Endothelial cell of umbilical vein (primary cell): ENCODE data around the gene RPS6KB1. TPM values are rescaled to one million over a fixed set of nuclear protein-coding genes. Genes with fewer than 3 reads are reported as not detected.

Source experiments
- BruUV-seq: library from RNA; stranded (reverse); fragments of 400-500 nt; replicated peaks from 2 replicates; lab custom pipeline; 2021; lab: Mats Ljungman, UMichigan
- CTCF ChIA-PET: fragments of 300-600, 350-600 bp; sonication (Branson Sonifier 250); formaldehyde crosslinking; loops from one replicate; lab custom pipeline; 2021; ENCODE audit warnings: antibody characterized with exemption, inconsistent platforms; lab: Charles Lee
- POLR2A ChIA-PET: fragments of 300-600, 350-600 bp; sonication (Branson Sonifier 250); formaldehyde crosslinking; loops from one replicate; lab custom pipeline; 2021; ENCODE audit warnings: antibody characterized with exemption, inconsistent platforms; lab: Charles Lee
- DNase-seq: peaks from one replicate; pipeline ENCODE4 v3.0.0-alpha.2; 2011; ENCODE audit warnings: low read depth, low spot score
- FAIRE-seq: peaks from 2 replicates; lab custom pipeline; 2011; peaks lifted over from hg19 to GRCh38; lab: Jason Lieb, UNC
- H2AFZ ChIP-seq: 2 replicates; pipeline ENCODE4 v1.6.0; 2012; ENCODE audit warnings: low read depth, low read length, control low read depth, inconsistent platforms
- H3K27ac ChIP-seq: 2 replicates; pipeline ENCODE4 v1.5.1; 2011; ENCODE audit warnings: low read depth, mild to moderate bottlenecking, control low read depth, low read length, moderate library complexity; ENCODE audit not compliant: insufficient read depth
- H3K27me3 ChIP-seq, 2 experiments: 2 replicates each; pipeline versions ENCODE4 v1.6.0 to v1.6.1; 2011; ENCODE audit warnings: low read length in 2 of 2, mixed read lengths in 1 of 2; ENCODE audit not compliant: control insufficient read depth in 2 of 2, insufficient read depth in 2 of 2
- H3K36me3 ChIP-seq, 2 experiments: 2 replicates in 1 of 2; 3 replicates in 1 of 2; pipeline ENCODE4 v1.5.1; 2011; ENCODE audit warnings: low read length in 2 of 2, mild to moderate bottlenecking in 1 of 2, moderate library complexity in 1 of 2; ENCODE audit not compliant: control insufficient read depth in 2 of 2, insufficient read depth in 2 of 2; ENCODE audit errors: extremely low read depth in 1 of 2
- H3K4me1 ChIP-seq: 3 replicates; pipeline ENCODE4 v1.5.1; 2011; ENCODE audit warnings: mild to moderate bottlenecking, low read length; ENCODE audit not compliant: control insufficient read depth, insufficient read depth; ENCODE audit errors: extremely low read depth
- H3K4me2 ChIP-seq: 2 replicates; pipeline ENCODE4 v1.6.1; 2011; ENCODE audit warnings: low read length, control low read depth, mixed read lengths; ENCODE audit not compliant: insufficient read depth
- H3K4me3 ChIP-seq, 3 experiments: fragments of 200-600 bp in 1 of 3; sonication (generic), shearing (Covaris generic) in 1 of 3; replicated peaks in 1 of 3; 2 replicates each; pipeline ENCODE4 v1.5.1; 2011 to 2016; ENCODE audit warnings: control low read depth in 3 of 3, low read length in 3 of 3, mild to moderate bottlenecking in 2 of 3, inconsistent platforms in 1 of 3, low read depth in 1 of 3, moderate library complexity in 1 of 3; ENCODE audit not compliant: insufficient read depth in 1 of 3
- H3K79me2 ChIP-seq: 2 replicates; pipeline ENCODE4 v1.6.0; 2012; ENCODE audit warnings: low read length, inconsistent platforms; ENCODE audit not compliant: control insufficient read depth, insufficient read depth
- H3K9ac ChIP-seq: replicated peaks from 2 replicates; pipeline ENCODE3; 2011; ENCODE audit warnings: low read length, control low read depth; ENCODE audit not compliant: insufficient read depth; ENCODE audit errors: extremely low read depth
- H3K9me1 ChIP-seq: replicated peaks from 3 replicates; pipeline ENCODE4 v1.6.0; 2011; ENCODE audit warnings: mild to moderate bottlenecking, low read length; ENCODE audit not compliant: control insufficient read depth, insufficient read depth; ENCODE audit errors: extremely low read depth
- H3K9me3 ChIP-seq: replicated peaks from 2 replicates; pipeline ENCODE4 v1.5.1; 2012; ENCODE audit warnings: low read length, inconsistent platforms; ENCODE audit not compliant: control insufficient read depth, insufficient read depth
- H4K20me1 ChIP-seq: replicated peaks from 2 replicates; pipeline ENCODE3; 2011; ENCODE audit warnings: mild to moderate bottlenecking, low read length; ENCODE audit not compliant: control insufficient read depth, insufficient read depth; ENCODE audit errors: extremely low read depth
- EZH2 ChIP-seq: IDR thresholded peaks from 2 replicates; pipeline ENCODE4 v1.6.1; 2012; ENCODE audit warnings: borderline replicate concordance, low read depth, mild to moderate bottlenecking, moderate library complexity, low read length, inconsistent platforms; ENCODE audit not compliant: severe bottlenecking
- FOS ChIP-seq: IDR thresholded peaks from 2 replicates; pipeline ENCODE4 v1.6.1; 2011; ENCODE audit warnings: mild to moderate bottlenecking, low read length, moderate library complexity, borderline replicate concordance; ENCODE audit not compliant: insufficient read depth
- GATA2 ChIP-seq: IDR thresholded peaks from 2 replicates; pipeline ENCODE4 v1.7.0; 2011; ENCODE audit warnings: low read depth, mild to moderate bottlenecking, moderate library complexity, mixed read lengths, low read length; ENCODE audit not compliant: insufficient read length, insufficient read depth
- JUN ChIP-seq: IDR thresholded peaks from 2 replicates; pipeline ENCODE4 v1.6.1; 2011; ENCODE audit warnings: borderline replicate concordance, low read depth; ENCODE audit not compliant: insufficient read length, insufficient read depth
- MYC ChIP-seq: IDR thresholded peaks from one replicate; pipeline ENCODE4 v1.6.1; 2011; ENCODE audit warnings: mild to moderate bottlenecking, low read depth, low read length
- POLR2A ChIP-seq: IDR thresholded peaks from 2 replicates; pipeline ENCODE4 v1.6.1; 2012; ENCODE audit warnings: low read depth, mild to moderate bottlenecking, control low read depth, low read length
- POLR2AphosphoS5 ChIP-seq: IDR thresholded peaks from 2 replicates; pipeline ENCODE4 v1.6.1; 2012; ENCODE audit warnings: low read depth, mild to moderate bottlenecking, control low read depth, low read length, moderate library complexity; ENCODE audit not compliant: insufficient read depth
- dilution Hi-C: fragments of 300-500 bp; cut with MboI; formaldehyde crosslinking; loops from one replicate; pipeline ENCODE4 v1.15.0; 2019; ENCODE audit warnings: low sequenced_read_pairs; ENCODE audit not compliant: extremely low pct_ligation_motif_present
- intact Hi-C: fragments of 100-400 bp; cut with micrococcal nuclease; formaldehyde crosslinking; loops from one replicate; pipeline ENCODE4 v1.10.0; 2022
- polyA plus RNA-seq, 4 experiments: library from polyadenylated mRNA; depleted of rRNA in 3 of 4; stranded (reverse) in 3 of 4; unstranded in 1 of 4; fragments of >200 nt; gene quantifications; 2 replicates each; pipeline versions ENCODE4 v1.2.1 to v1.2.3, GENCODE V29; 2011 to 2012; ENCODE audit warnings: missing spikeins in 1 of 4
- total RNA-seq: library from RNA; stranded (reverse); gene quantifications from 2 replicates; pipeline ENCODE4 v1.2.3, GENCODE V29; 2021
- TF ChIP-seq, protein P1 (sequence below): IDR thresholded peaks from 2 replicates; pipeline ENCODE4 v1.6.1; 2011; ENCODE audit not compliant: insufficient read depth, insufficient read length
- TF ChIP-seq, protein P2 (sequence below), 2 donors: IDR thresholded peaks; 1 replicate in 1 of 2; 2 replicates in 1 of 2; pipeline ENCODE4 v1.5.1; 2011; ENCODE audit warnings: low read length in 2 of 2, mild to moderate bottlenecking in 2 of 2, moderate library complexity in 2 of 2, control low read depth in 1 of 2, inconsistent platforms in 1 of 2, low read depth in 1 of 2; ENCODE audit not compliant: insufficient read depth in 1 of 2; ENCODE audit errors: extremely low read depth in 1 of 2

RPS6KB1 gene
- total and polyA plus RNA-seq, 2 donors (not counting 3 experiments of a cell fraction or from before 2014, with no cell fraction given) = 5.4 to 45.7 TPM

DNA sequence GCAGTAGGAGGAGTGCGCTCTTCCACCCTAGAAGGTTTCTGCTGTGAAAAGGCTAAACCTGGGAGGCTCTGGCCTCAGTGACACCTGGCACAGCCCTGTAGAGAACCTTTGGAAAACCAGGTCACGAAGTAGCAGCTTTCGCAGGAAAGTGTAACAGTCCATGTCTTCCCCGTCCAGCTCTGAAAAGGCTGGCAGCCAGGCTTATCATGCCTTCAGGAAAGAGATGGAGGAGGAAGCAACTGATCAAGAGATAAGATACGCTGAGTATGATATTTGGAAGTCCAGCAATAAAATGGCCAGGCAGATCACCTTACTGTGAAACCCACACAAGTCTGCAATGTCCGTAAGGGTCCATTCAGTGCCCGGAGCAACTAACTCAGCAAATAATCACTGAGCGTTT, 22.4 kb upstream of the RPS6KB1 start:
- dilution Hi-C loops = loop anchor here (10.0 kb wide), 1 partner anchor 126 kb away; no protein-coding TSS in a partner anchor
- H3K4me1 ChIP-seq = no peaks in the 10 kb centered on the region
- ChIA-PET POLR2A (no interaction called here), CTCF (interaction anchor here (0.6 to 1.3 kb wide), 5 partner anchors 9 to 117 kb away, joined by 3 to 4 read pairs (median 3); no protein-coding TSS in a partner anchor)
- no peak for DNase-seq
- H3K79me2 ChIP-seq = no peaks in the 10 kb centered on the region
- no peaks in the 10 kb centered on the region for H3K27me3 ChIP-seq
- peaks cover 0 to 2% of the 10 kb centered on the region in 2 experiments for H3K36me3 ChIP-seq
- H2AFZ ChIP-seq = no peak overlapping the region
- no peak overlapping the region for H3K4me3 ChIP-seq
- no TSS peak for BruUV-seq
- no peaks in the 10 kb centered on the region for H4K20me1 ChIP-seq
- H3K9me3 ChIP-seq = no peaks in the 10 kb centered on the region
- H3K4me2 ChIP-seq = no peak overlapping the region
- intact Hi-C loops = no loop called here
- no peak for TF ChIP-seq EZH2
- TF ChIP-seq, protein P1, sequence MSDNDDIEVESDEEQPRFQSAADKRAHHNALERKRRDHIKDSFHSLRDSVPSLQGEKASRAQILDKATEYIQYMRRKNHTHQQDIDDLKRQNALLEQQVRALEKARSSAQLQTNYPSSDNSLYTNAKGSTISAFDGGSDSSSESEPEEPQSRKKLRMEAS = no peak
- peak; percentile 34 for TF ChIP-seq GATA2
- TF ChIP-seq POLR2AphosphoS5 = no peak
- TF ChIP-seq FOS = no peak
- TF ChIP-seq JUN = no peak
- no peak for TF ChIP-seq POLR2A
- FAIRE-seq = no peak
- H3K27ac ChIP-seq = no peak overlapping the region
- no peak overlapping the region for H3K9ac ChIP-seq
- H3K9me1 ChIP-seq = no peaks in the 10 kb centered on the region

DNA sequence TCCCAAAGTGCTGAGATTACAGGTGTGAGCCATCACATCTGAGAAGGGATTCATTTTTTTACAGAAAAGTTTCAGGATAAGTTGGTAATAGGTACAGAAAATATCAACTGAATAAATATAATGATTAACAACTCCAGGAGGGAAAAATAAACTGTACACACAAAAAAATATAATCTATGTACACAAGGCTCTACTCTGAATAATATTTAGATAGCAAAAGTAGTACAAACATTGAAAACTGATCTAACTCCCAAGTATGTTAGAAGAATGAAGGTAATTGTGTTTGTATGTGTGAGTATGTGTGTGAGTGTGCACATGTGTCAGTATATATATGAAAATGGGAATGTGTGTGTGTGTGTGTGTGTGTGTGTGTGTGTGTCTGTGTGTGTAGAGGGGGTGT, 20.6 kb upstream of the RPS6KB1 start:
- intact Hi-C loops = no loop called here
- dilution Hi-C loops = loop anchor here (10.0 kb wide), 1 partner anchor 128 kb away; no protein-coding TSS in a partner anchor
- POLR2A ChIA-PET = no interaction called here

More for the DNA sequence above, 20.6 kb upstream of the RPS6KB1 start:
- FAIRE-seq = no peak
- no peaks in the 10 kb centered on the region for H3K9me1 ChIP-seq
- DNase-seq = no peak
- TF ChIP-seq GATA2 (no peak), POLR2AphosphoS5 (no peak), MYC (no peak), FOS (no peak), EZH2 (no peak), POLR2A (no peak), JUN (no peak)
- TF ChIP-seq, protein P1 = no peak
- TF ChIP-seq, protein P2, sequence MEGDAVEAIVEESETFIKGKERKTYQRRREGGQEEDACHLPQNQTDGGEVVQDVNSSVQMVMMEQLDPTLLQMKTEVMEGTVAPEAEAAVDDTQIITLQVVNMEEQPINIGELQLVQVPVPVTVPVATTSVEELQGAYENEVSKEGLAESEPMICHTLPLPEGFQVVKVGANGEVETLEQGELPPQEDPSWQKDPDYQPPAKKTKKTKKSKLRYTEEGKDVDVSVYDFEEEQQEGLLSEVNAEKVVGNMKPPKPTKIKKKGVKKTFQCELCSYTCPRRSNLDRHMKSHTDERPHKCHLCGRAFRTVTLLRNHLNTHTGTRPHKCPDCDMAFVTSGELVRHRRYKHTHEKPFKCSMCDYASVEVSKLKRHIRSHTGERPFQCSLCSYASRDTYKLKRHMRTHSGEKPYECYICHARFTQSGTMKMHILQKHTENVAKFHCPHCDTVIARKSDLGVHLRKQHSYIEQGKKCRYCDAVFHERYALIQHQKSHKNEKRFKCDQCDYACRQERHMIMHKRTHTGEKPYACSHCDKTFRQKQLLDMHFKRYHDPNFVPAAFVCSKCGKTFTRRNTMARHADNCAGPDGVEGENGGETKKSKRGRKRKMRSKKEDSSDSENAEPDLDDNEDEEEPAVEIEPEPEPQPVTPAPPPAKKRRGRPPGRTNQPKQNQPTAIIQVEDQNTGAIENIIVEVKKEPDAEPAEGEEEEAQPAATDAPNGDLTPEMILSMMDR (IDR thresholded peaks at IDR 0.05; ENCODE audit: extremely low read depth in 1 of 2, insufficient read depth in 1 of 2, low read depth in 1 of 2, low read length in 2 of 2) = no peak
- H3K36me3 ChIP-seq = peaks cover 0 to 2% of the 10 kb centered on the region in 2 experiments
- H3K4me2 ChIP-seq = no peak overlapping the region
- CTCF ChIA-PET = interaction anchor here (1.1 to 1.5 kb wide), 3 partner anchors 13 to 126 kb away, joined by 3 to 6 read pairs (median 3); partner anchors contain the start of genes RPS6KB1 and TUBD1
- no TSS peak for BruUV-seq
- no peak overlapping the region for H3K27ac ChIP-seq
- no peaks in the 10 kb centered on the region for H3K9me3 ChIP-seq
- no peak overlapping the region for H2AFZ ChIP-seq
- no peak overlapping the region for H3K4me3 ChIP-seq
- H3K79me2 ChIP-seq = no peaks in the 10 kb centered on the region
- no peaks in the 10 kb centered on the region for H3K27me3 ChIP-seq
- no peak overlapping the region for H3K9ac ChIP-seq
- no peaks in the 10 kb centered on the region for H3K4me1 ChIP-seq
- no peaks in the 10 kb centered on the region for H4K20me1 ChIP-seq
